Kidney capillary endothelial cell (primary cell): Measurements from ENCODE around the gene SYNJ2.

Experiments used
- DNase-seq: peaks from one replicate; pipeline ENCODE4 v3.0.0-alpha.2; 2018; ENCODE audit warnings: low spot score

Gene SYNJ2

GRCh38 chr6:158028876-158029275, 47.2 kb downstream of the SYNJ2 start:
- DNase-seq, result no peak

- no peak for DNase-seq
Observed at GRCh38 chr6:158029668-158030230, 48.1 kb downstream of the SYNJ2 start.

GRCh38 chr6:158030380-158031300, 49.0 kb downstream of the SYNJ2 start:
- no peak for DNase-seq

- DNase-seq, result peak; percentile 62
Observed at GRCh38 chr6:158031381-158032353, 50.0 kb downstream of the SYNJ2 start.

GRCh38 chr6:158032354-158032733, 50.7 kb downstream of the SYNJ2 start:
- DNase-seq, result no peak

- no peak for DNase-seq
Observed at GRCh38 chr6:158033077-158033750, 51.6 kb downstream of the SYNJ2 start.

GRCh38 chr6:158033751-158034702, 52.4 kb downstream of the SYNJ2 start:
- DNase-seq, result no peak

- DNase-seq, result no peak
Observed at GRCh38 chr6:158036261-158036660, 54.6 kb downstream of the SYNJ2 start.

- DNase-seq, result no peak
Observed at GRCh38 chr6:158037021-158037420, 55.4 kb downstream of the SYNJ2 start.

GRCh38 chr6:158037771-158038170, 56.1 kb downstream of the SYNJ2 start:
- no peak for DNase-seq

- DNase-seq, result no peak
Observed at GRCh38 chr6:158038291-158039177, 56.9 kb downstream of the SYNJ2 start.

- no peak for DNase-seq
Observed at GRCh38 chr6:158039178-158039557, 57.5 kb downstream of the SYNJ2 start.

- no peak for DNase-seq
Observed at GRCh38 chr6:158039571-158040050, 57.9 kb downstream of the SYNJ2 start.

GRCh38 chr6:158040051-158040803, 58.6 kb downstream of the SYNJ2 start:
- peak; percentile 97 for DNase-seq

- no peak for DNase-seq
Observed at GRCh38 chr6:158040804-158041347, 59.2 kb downstream of the SYNJ2 start.

- DNase-seq, result no peak
Observed at GRCh38 chr6:158041370-158041769, 59.7 kb downstream of the SYNJ2 start.

- DNase-seq, result no peak
Observed at GRCh38 chr6:158041788-158042187, 60.1 kb downstream of the SYNJ2 start.

GRCh38 chr6:158042245-158042798, 60.7 kb downstream of the SYNJ2 start:
- DNase-seq, result no peak
